IMR-90 (cell line): ENCODE results near the gene PLXDC2. TPM values are rescaled to one million over a fixed set of nuclear protein-coding genes. Genes with fewer than 3 reads are reported as not detected.

Experiments used
- ATAC-seq: fragments of 200-7000 bp; cut with Tn5 transposase; 2 replicates; pipeline ENCODE4 v1.9.1; 2020; ENCODE audit warnings: low read depth, mild to moderate bottlenecking, moderate library complexity
- BruUV-seq: library from RNA; stranded (reverse); fragments of 400-500 nt; replicated peaks from 2 replicates; lab custom pipeline; 2021; lab: Mats Ljungman, UMichigan
- CTCF ChIA-PET: fragments of 300-600 bp; formaldehyde crosslinking; extraction: SDS; loops from one replicate; lab custom pipeline; 2021; ENCODE audit warnings: antibody characterized with exemption; lab: Yijun Ruan, JAX
- POLR2A ChIA-PET: fragments of 300-600 bp; sonication (Branson Sonifier 250); formaldehyde crosslinking; loops from one replicate; lab custom pipeline; 2022; ENCODE audit warnings: antibody characterized with exemption; ENCODE audit not compliant: unreplicated experiment; lab: Charles Lee
- DNase-seq: peaks from one replicate; pipeline ENCODE4 v3.0.0; 2013
- H2AFZ ChIP-seq: replicated peaks from 2 replicates; pipeline ENCODE3; 2013; ENCODE audit warnings: low read length, mild to moderate bottlenecking; ENCODE audit not compliant: poor library complexity
- H2AK5ac ChIP-seq: 2 replicates; pipeline ENCODE4 v1.6.1; 2013; ENCODE audit warnings: low read depth, low read length, inconsistent platforms
- H2AK9ac ChIP-seq: replicated peaks from 2 replicates; pipeline ENCODE3; 2013; ENCODE audit warnings: mild to moderate bottlenecking, low read depth, low read length, moderate library complexity; ENCODE audit not compliant: poor library complexity
- H2BK120ac ChIP-seq: 2 replicates; pipeline ENCODE4 v1.6.1; 2013; ENCODE audit warnings: low read depth, low read length, inconsistent platforms
- H2BK15ac ChIP-seq: 3 replicates; pipeline ENCODE4 v1.6.1; 2013; ENCODE audit warnings: low read depth, low read length, inconsistent platforms
- H2BK20ac ChIP-seq: 2 replicates; pipeline ENCODE4 v1.6.1; 2013; ENCODE audit warnings: low read depth, mild to moderate bottlenecking, inconsistent platforms, low read length, moderate library complexity
- H2BK5ac ChIP-seq: 2 replicates; pipeline ENCODE4 v1.6.1; 2013; ENCODE audit warnings: mild to moderate bottlenecking, low read depth, low read length, inconsistent platforms; ENCODE audit not compliant: poor library complexity, severe bottlenecking
- H3K14ac ChIP-seq: replicated peaks from 2 replicates; pipeline ENCODE4 v1.6.1; 2013; ENCODE audit warnings: low read depth, low read length, inconsistent platforms
- H3K18ac ChIP-seq: 2 replicates; pipeline ENCODE4 v1.6.1; 2013; ENCODE audit warnings: low read depth, low read length, control low read depth
- H3K23ac ChIP-seq: 2 replicates; pipeline ENCODE4 v1.6.1; 2013; ENCODE audit warnings: low read depth, low read length, inconsistent platforms
- H3K27ac ChIP-seq: 2 replicates; pipeline ENCODE4 v1.5.1; 2013; ENCODE audit warnings: mild to moderate bottlenecking, control low read depth, low read length; ENCODE audit not compliant: insufficient read depth
- H3K27me3 ChIP-seq: 2 replicates; pipeline ENCODE4 v1.6.1; 2013; ENCODE audit warnings: low read length; ENCODE audit not compliant: control insufficient read depth, insufficient read depth
- H3K36me3 ChIP-seq: 2 replicates; pipeline ENCODE4 v1.6.1; 2013; ENCODE audit warnings: low read length, mixed read lengths; ENCODE audit not compliant: control insufficient read depth, insufficient read depth
- H3K4ac ChIP-seq: 2 replicates; pipeline ENCODE4 v1.6.1; 2013; ENCODE audit warnings: low read depth, low read length, inconsistent platforms
- H3K4me1 ChIP-seq: 2 replicates; pipeline ENCODE4 v1.6.1; 2013; ENCODE audit warnings: low read length, mixed read lengths; ENCODE audit not compliant: control insufficient read depth, insufficient read depth
- H3K4me2 ChIP-seq: 2 replicates; pipeline ENCODE4 v1.6.1; 2013; ENCODE audit warnings: low read depth, mild to moderate bottlenecking, control low read depth, low read length, moderate library complexity
- H3K4me3 ChIP-seq: 2 replicates; pipeline ENCODE4 v1.5.1; 2013; ENCODE audit warnings: low read depth, mild to moderate bottlenecking, control low read depth, low read length, moderate library complexity; ENCODE audit not compliant: insufficient read depth
- H3K56ac ChIP-seq: 2 replicates; pipeline ENCODE4 v1.6.1; 2013; ENCODE audit warnings: low read length, inconsistent platforms; ENCODE audit not compliant: insufficient read depth; ENCODE audit errors: extremely low read depth
- H3K79me1 ChIP-seq, 2 experiments: 2 replicates each; pipeline ENCODE4 v1.6.1; 2013; ENCODE audit warnings: low read length in 2 of 2, inconsistent platforms in 1 of 2, low read depth in 1 of 2
- H3K9ac ChIP-seq: 2 replicates; pipeline ENCODE4 v1.6.1; 2013; ENCODE audit warnings: low read depth, low read length, control low read depth
- H3K9me1 ChIP-seq: 2 replicates; pipeline ENCODE4 v1.6.1; 2013; ENCODE audit warnings: low read length, inconsistent platforms; ENCODE audit not compliant: insufficient read depth
- H3K9me3 ChIP-seq: 2 replicates; pipeline ENCODE4 v1.6.1; 2013; ENCODE audit warnings: low read length; ENCODE audit not compliant: control insufficient read depth, insufficient read depth
- H4K20me1 ChIP-seq: 2 replicates; pipeline ENCODE4 v1.6.1; 2013; ENCODE audit warnings: low read length, inconsistent platforms; ENCODE audit not compliant: insufficient read depth
- H4K5ac ChIP-seq: 2 replicates; pipeline ENCODE4 v1.6.1; 2013; ENCODE audit warnings: mild to moderate bottlenecking, low read depth, low read length, control low read depth
- H4K8ac ChIP-seq, 2 experiments: 2 replicates each; pipeline ENCODE4 v1.6.1; 2013; ENCODE audit warnings: low read depth in 2 of 2, low read length in 2 of 2, control low read depth in 1 of 2, inconsistent platforms in 1 of 2
- H4K91ac ChIP-seq: 2 replicates; pipeline ENCODE4 v1.6.1; 2013; ENCODE audit warnings: low read depth, low read length, inconsistent platforms; ENCODE audit not compliant: insufficient read depth
- ELK1 ChIP-seq: fragments of 150-350 bp; IDR thresholded peaks from 2 replicates; pipeline ENCODE4 v1.6.1; 2016; ENCODE audit warnings: low read depth, mild to moderate bottlenecking, low read length, moderate library complexity, borderline replicate concordance
- MAFK ChIP-seq: IDR thresholded peaks from 2 replicates; pipeline ENCODE4 v1.6.1; 2012; ENCODE audit warnings: low read depth, low read length, improper control_type of control experiment
- MXI1 ChIP-seq: IDR thresholded peaks from 2 replicates; pipeline ENCODE4 v1.6.1; 2012; ENCODE audit warnings: low read depth, mild to moderate bottlenecking, low read length, moderate library complexity, borderline replicate concordance
- RAD21 ChIP-seq: IDR thresholded peaks from 2 replicates; pipeline ENCODE4 v1.6.1; 2012; ENCODE audit warnings: low read length, improper control_type of control experiment
- RCOR1 ChIP-seq: IDR thresholded peaks from 2 replicates; pipeline ENCODE4 v1.6.1; 2012; ENCODE audit warnings: mild to moderate bottlenecking, low read length, improper control_type of control experiment; ENCODE audit not compliant: insufficient replicate concordance
- RFX5 ChIP-seq: IDR thresholded peaks from 2 replicates; pipeline ENCODE4 v1.8.0; 2012; ENCODE audit warnings: low read depth, mild to moderate bottlenecking, low read length, moderate library complexity
- SMC3 ChIP-seq: fragments of 150-350 bp; IDR thresholded peaks from 2 replicates; pipeline ENCODE4 v1.6.1; 2016; ENCODE audit warnings: low read depth, mild to moderate bottlenecking, antibody characterized with exemption, low read length, moderate library complexity
- WGBS, 2 experiments: methylation state at CpG; one replicate each; pipeline versions ENCODE4 v1.1.5 to v1.1.7; 2013; ENCODE audit warnings: missing lambda C conversion rate in 2 of 2; ENCODE audit not compliant: insufficient read length in 1 of 2; ENCODE audit errors: extremely low coverage in 2 of 2; 5-methylcytosine and 5-hydroxymethylcytosine counted together
- dilution Hi-C: fragments of 300-500 bp; cut with HindIII; formaldehyde crosslinking; loops from one replicate; pipeline ENCODE4 v1.14.3; 2018; ENCODE audit warnings: low sequenced_read_pairs; ENCODE audit not compliant: unreplicated experiment
- in situ Hi-C: fragments of 300-500 bp; cut with MboI; formaldehyde crosslinking; loops from 3 replicates; pipeline ENCODE4 v1.14.3; 2019; ENCODE audit warnings: low sequenced_read_pairs, inconsistent platforms, mixed read lengths
- intact Hi-C: fragments of 100-400 bp; cut with micrococcal nuclease; formaldehyde crosslinking; loops from 2 replicates; pipeline ENCODE4 v1.10.0; 2022
- polyA plus RNA-seq, 3 experiments: library from polyadenylated mRNA; depleted of rRNA; stranded (reverse); fragments of >200 nt; gene quantifications; 2 replicates each; pipeline ENCODE4 v1.2.3, GENCODE V29; 2012; ENCODE audit warnings: low replicate concordance in 1 of 3
- total RNA-seq: library from RNA; depleted of rRNA; stranded (reverse); fragments of >200 nt; gene quantifications from 2 replicates; pipeline ENCODE4 v1.2.3, GENCODE V29; 2012

Gene PLXDC2
- total and polyA plus RNA-seq, 2 of the 4 experiments (the other 2 are of a cell fraction), result 3.2 to 6.1 TPM

GRCh38 chr10:20330246-20330645, 514.0 kb downstream of the PLXDC2 start:
- no peak overlapping the region for H3K56ac ChIP-seq
- in situ Hi-C loops, result no loop called here
- H3K9ac ChIP-seq, result no peak overlapping the region
- no peaks in the 10 kb centered on the region for H3K4me1 ChIP-seq
- H3K4ac ChIP-seq, result no peak overlapping the region
- ChIA-PET POLR2A (no interaction called here), CTCF (no interaction called here)
- 75% methylated on average over 1 of the region's 1 CpG; no CpG with 5 or more reads in 1 of the 2 experiments for WGBS, 2 experiments
- no peak overlapping the region for H3K14ac ChIP-seq
- no peaks in the 10 kb centered on the region for H3K36me3 ChIP-seq
- no peaks in the 10 kb centered on the region for H3K9me1 ChIP-seq
- H2AK9ac ChIP-seq, result no peak overlapping the region
- peaks cover 3% of the 10 kb centered on the region; the same call in 1 of the 2 replicates for H3K9me3 ChIP-seq
- H2BK20ac ChIP-seq, result no peak overlapping the region
- H3K4me3 ChIP-seq, result no peak overlapping the region
- H4K91ac ChIP-seq, result no peak overlapping the region
- H3K79me1 ChIP-seq, result no peaks in the 10 kb centered on the region
- H2AK5ac ChIP-seq, result no peak overlapping the region
- H3K4me2 ChIP-seq, result no peak overlapping the region
- H4K5ac ChIP-seq, result no peak overlapping the region
- no peaks in the 10 kb centered on the region for H4K20me1 ChIP-seq
- no peak overlapping the region for H2BK15ac ChIP-seq
- intact Hi-C loops, result no loop called here
- dilution Hi-C loops, result no loop called here
- H3K27me3 ChIP-seq, result no peaks in the 10 kb centered on the region
- no peak for ATAC-seq
- no peak overlapping the region for H2BK5ac ChIP-seq
- no peak for DNase-seq
- no peak overlapping the region for H2AFZ ChIP-seq
- no peak overlapping the region for H3K23ac ChIP-seq
- TF ChIP-seq MXI1, result no peak
- TF ChIP-seq ELK1, result no peak
- TF ChIP-seq RAD21, result no peak
- TF ChIP-seq SMC3, result no peak
- no peak for TF ChIP-seq MAFK
- TF ChIP-seq RCOR1, result no peak
- no peak for TF ChIP-seq RFX5
- H2BK120ac ChIP-seq, result no peak overlapping the region
- no peak overlapping the region for H3K18ac ChIP-seq
- H3K27ac ChIP-seq, result no peak overlapping the region
- BruUV-seq, result no TSS peak
- H4K8ac ChIP-seq, result no peak overlapping the region
